CD4-positive, alpha-beta T cell treated with Interleukin-15 for 4 hours (primary cell): Measurements from ENCODE around the gene CNTNAP5.

Experiments
- DNase-seq: peaks from one replicate; pipeline ENCODE4 v3.0.0-alpha.2; 2020; ENCODE audit warnings: low spot score

CNTNAP5 gene

GRCh38 chr2:124478761-124479160 is 453.7 kb downstream of the CNTNAP5 start:
- no peak for DNase-seq

GRCh38 chr2:124480958-124481357 is 455.9 kb downstream of the CNTNAP5 start:
- DNase-seq = no peak

- DNase-seq = no peak
Observed at GRCh38 chr2:124482044-124482443, 457.0 kb downstream of the CNTNAP5 start.

- DNase-seq = no peak
Observed at GRCh38 chr2:124482551-124482950, 457.5 kb downstream of the CNTNAP5 start.

DNA sequence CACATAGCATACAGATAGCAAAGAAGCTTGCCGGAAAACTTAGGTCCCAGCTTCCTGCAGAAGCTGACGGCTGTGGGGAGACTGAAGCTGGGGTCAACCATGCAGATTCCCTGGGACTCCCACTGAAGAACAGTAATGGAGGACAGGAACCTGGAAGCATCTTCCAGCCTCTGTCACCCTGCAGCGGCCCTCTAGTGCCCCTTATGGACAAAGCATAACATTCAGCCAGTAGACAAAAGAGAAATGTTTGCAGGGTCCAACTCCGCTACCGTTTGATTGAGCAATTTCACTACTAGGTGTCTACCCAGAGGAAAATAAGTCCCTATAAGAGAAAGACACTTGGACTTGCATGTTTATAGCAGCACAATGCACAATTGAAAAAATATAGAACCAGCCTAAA is 460.6 kb downstream of the CNTNAP5 start:
- no peak for DNase-seq

GRCh38 chr2:124489686-124490085 is 464.6 kb downstream of the CNTNAP5 start:
- no peak for DNase-seq

DNA sequence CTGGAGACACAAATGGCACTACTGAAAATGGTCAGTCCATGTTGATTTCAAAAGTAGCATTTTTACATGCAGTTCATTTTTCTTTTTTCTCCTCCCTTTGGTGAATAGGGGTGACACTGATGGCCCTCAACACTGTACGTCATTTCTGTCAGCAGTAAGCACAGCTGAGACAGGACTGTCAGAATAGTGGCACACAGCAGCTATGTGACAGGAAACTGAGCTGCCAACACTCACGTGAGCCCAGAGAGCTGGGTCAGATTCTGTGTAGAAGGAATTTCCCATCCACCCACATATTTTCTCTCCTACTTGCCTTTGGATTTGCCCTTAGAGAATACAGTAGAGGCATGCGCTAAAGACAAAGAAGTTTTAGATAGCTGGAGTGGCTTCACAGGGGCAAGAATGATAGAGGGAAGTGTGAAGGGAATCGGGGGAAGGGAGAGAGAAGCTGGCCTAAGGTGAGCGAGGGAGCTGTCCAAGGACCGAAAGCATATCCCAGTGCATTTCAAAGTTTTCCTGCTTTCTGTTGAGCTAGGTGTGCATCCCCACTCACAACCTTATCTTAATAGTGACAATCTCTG is 476.6 kb downstream of the CNTNAP5 start:
- DNase-seq = no peak

GRCh38 chr2:124514236-124514635 is 489.1 kb downstream of the CNTNAP5 start:
- no peak for DNase-seq

DNA sequence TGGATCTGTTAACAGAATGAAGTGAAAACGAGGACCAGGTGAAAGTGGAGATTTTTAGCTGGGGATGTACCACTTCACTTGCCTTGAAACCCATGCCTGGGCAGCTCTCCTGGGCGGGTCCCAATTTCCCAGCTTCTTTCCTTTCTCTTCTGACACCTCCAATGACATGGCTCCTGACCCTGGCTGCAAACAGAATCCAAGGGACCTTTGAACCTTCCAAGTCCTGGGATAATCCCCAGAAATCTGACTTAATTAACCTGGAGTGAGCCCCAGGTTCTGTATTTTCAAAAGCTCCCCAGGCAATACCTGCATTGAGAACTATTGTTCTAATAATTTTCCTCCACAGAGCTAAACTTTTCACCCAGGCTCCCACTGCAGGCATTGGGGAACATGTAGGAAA is 495.9 kb downstream of the CNTNAP5 start:
- DNase-seq = no peak

- DNase-seq = no peak
Observed at GRCh38 chr2:124523096-124523495, 498.0 kb downstream of the CNTNAP5 start.

- no peak for DNase-seq
Observed at GRCh38 chr2:124524155-124524915, 499.2 kb downstream of the CNTNAP5 start.

- no peak for DNase-seq
Observed at GRCh38 chr2:124526221-124526620, 501.1 kb downstream of the CNTNAP5 start.

- no peak for DNase-seq
Observed at GRCh38 chr2:124530203-124530602, 505.1 kb downstream of the CNTNAP5 start.

DNA sequence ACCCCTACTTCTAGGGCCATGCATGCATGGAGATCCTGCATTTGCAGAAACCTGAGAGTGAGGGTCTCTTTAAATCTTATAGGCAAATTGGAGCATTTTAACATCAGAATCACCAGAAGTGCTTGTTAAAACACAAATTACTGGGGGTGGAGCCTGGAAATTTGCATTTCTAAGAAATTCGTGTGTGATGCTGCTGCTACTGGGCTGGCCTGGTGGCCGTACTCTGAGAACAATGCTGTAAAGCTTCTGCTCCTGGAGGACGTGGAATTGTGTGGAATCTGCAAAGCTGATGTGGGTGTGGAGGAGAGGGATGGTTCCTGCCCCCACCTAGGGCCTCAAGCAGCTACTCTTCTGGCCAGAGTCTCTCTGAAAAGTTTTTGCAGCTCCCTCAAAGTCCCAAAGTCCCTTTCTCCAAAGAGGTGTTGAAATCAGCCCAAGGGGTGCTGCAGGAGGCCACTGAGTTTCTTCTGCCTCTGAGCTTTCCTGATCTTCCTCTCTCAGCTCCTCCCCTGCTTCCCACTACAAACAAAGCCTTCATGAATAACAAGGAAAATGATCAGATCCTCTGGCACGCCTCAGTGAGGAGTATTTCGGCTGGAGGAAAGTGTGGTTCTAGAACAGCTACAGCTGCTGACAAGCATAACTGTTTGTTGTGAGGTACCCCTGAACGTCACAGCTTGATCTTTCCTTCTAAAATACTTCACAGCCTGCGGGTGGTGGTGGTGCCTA is 508.3 kb downstream of the CNTNAP5 start:
- DNase-seq = no peak

DNA sequence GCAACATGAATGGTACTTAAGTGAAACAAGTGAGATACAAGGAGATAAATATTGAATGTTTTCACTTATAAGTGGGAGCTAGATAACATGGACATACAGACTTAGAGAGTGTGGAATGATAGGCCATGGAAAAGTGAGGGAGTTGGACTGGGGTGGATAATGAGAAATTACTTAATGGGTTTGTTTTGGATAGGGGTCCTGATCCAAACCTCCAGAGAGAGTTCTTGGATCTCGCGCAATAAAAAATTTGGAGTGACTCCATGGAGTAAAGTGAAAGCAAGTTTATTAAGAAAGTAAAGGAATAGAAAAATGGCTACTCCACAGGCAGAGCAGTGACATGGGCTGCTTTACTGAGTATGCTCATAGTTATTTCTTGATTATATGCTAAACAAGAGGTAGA is 508.9 kb downstream of the CNTNAP5 start:
- DNase-seq = no peak

DNA sequence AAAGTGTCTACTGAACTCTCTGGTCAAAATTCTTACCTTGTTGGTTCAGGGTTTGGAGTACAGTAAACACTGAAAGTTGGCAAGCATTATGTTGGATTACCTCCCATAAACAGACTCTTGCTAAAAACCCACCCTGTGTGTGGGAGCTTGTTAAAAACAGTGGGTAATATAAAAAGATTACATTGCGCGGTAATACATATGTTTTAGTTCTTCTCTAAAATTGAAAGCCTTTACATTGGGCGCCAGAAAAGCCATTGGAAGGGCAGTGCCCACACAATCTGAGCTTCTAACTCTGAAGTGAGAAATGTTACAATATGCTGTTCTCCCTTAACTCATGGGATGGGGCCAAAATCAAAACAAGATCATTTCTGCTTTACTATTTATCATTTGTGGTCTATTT is 510.7 kb downstream of the CNTNAP5 start:
- DNase-seq = no peak

DNA sequence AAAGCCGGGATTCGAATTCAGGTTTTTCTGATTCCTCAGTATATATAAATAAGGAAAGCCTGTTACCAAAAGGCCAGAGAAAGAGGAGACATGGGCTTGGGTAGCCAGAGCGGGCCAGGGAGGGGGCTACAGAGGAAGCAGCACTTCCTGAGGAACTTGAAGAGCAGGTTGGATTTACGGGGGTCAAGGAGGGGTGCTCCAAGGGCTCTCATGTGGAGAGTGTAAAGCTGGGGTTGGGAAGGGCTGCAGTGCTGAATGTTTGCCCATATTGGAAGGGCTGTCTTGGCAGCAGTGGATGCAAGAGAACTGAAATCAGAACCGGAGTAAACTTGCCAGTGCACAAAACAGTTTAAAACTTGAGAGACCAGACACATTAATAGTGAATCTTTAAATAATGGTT is 511.5 kb downstream of the CNTNAP5 start:
- no peak for DNase-seq

DNA sequence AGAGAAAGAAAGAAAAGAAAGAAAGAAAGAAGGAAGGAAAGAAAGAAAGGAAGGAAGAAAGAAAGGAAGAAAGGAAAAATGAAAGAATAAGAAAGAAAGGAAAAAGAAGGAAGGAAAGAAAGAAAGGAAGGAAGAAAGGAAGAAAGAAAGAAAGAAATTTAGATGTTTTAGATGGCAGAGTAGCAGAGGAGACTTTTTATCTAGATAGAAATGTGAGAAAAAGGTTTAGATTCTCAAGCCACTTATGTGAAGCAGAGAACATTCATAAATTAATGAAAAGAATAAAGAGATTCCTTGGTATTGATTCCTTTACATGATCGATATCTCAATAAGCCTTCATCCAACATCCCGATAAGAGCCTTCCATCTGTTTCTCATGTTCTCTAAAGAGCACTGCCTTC is 513.5 kb downstream of the CNTNAP5 start:
- no peak for DNase-seq

- DNase-seq = no peak
Observed at GRCh38 chr2:124540805-124541204, 515.7 kb downstream of the CNTNAP5 start.

- DNase-seq = no peak
Observed at GRCh38 chr2:124542932-124543640, 518.0 kb downstream of the CNTNAP5 start.

- DNase-seq = no peak
Observed at GRCh38 chr2:124547700-124548099, 522.6 kb downstream of the CNTNAP5 start.

- no peak for DNase-seq
Observed at GRCh38 chr2:124558277-124558905, 533.3 kb downstream of the CNTNAP5 start.
